HG03571 (cell line): ENCODE measurements around the gene BGN.

Source experiments
- ATAC-seq: cut with Tn5 transposase; IDR thresholded peaks from one replicate; pipeline ENCODE4 v1.9.1; 2021; ENCODE audit not compliant: unreplicated experiment

Gene BGN

GRCh38 chrX:153481043-153481442 lies 13.7 kb upstream of the BGN start:
- ATAC-seq = no peak

DNA sequence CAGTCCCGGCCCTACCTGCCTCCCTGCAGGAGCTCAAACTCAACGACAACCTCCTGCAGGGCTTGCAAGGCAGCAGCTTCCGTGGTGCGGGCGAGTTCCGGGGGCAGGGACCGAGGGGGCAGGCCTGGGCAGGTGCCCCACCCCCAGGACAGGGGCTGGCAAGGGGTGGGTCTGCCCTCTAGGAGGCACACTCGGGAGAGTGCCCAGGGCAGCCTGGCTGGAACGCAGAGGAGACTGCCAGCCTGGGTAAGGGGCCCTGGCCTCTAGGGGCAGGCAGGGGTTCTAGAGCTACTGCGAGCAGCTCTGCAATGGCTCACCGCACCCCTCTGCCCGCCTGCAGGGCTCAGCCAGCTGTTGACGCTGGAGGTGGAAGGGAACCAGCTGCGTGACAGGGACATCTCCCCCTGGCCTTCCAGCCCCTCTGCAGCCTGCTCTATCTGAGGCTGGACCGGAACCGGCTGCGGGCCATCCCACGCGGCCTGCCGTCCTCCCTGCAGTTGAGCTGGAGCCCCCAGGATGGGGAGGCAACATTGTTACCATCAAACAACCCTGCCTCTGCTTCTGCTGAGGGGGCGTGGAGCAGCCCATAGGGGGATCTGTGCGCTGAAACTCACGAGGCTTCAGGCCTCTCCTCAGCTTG lies 12.3 kb upstream of the BGN start:
- ATAC-seq = no peak

- no peak for ATAC-seq
Observed at GRCh38 chrX:153485396-153486080, 9.2 kb upstream of the BGN start.

- no peak for ATAC-seq
Observed at GRCh38 chrX:153486171-153486570, 8.6 kb upstream of the BGN start.

DNA sequence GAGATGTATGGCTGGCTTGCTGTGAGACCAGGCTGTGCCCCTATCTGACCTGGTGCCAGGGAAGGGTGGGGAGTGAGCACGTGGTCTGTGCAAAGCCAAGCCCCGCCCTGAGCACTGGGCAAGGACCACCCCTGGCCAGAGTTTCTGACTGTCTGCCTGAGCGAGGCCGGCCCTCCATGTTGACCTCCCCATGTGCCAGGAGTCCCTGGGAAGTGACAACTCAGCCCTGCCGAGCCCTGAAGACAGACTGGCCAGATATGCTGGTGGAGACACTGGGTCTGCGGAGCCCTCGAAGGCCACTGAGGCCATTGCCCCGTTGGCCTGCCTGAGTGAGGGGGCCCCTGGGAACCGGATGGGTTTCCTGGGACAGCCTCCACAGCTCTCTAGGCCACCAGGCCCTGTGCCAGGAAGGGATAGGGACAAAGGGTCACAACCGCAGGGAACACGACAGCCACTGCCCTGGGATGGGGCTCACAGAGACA lies 7.1 kb upstream of the BGN start:
- ATAC-seq = no peak

DNA sequence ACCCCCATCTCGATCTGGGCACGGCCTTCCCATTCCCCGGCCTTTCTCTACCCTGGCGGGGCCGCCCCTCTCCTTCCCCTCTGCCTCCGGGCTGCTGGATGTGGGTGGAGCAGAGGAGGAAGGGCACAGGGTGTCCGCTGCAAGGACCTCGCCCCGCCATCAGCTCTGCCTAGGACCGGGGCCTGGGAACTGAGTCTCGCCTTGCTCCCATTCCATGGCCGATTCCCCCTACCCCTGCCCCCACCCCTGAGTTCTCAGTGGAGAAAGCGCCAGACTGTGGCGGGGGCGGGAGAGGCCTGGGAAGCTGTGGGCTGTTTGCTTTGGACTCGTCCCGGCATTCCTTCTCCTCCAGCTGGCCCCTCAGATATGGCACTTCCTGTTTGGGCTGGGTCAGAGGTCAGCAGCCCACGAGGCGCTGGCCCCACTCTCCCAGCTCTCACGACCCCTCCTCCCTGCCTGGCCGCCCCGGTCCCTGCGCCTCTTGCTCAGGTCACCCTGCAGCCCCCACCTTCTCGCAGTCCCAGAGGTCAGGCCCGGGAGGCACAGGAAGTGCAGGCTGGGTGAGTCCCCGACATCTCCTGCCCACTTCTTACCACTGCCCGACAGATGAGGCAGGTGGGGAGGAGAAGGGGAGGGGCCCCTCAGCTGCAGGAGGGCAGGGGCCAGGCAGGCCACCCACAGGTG lies 6.4 kb upstream of the BGN start:
- no peak for ATAC-seq

DNA sequence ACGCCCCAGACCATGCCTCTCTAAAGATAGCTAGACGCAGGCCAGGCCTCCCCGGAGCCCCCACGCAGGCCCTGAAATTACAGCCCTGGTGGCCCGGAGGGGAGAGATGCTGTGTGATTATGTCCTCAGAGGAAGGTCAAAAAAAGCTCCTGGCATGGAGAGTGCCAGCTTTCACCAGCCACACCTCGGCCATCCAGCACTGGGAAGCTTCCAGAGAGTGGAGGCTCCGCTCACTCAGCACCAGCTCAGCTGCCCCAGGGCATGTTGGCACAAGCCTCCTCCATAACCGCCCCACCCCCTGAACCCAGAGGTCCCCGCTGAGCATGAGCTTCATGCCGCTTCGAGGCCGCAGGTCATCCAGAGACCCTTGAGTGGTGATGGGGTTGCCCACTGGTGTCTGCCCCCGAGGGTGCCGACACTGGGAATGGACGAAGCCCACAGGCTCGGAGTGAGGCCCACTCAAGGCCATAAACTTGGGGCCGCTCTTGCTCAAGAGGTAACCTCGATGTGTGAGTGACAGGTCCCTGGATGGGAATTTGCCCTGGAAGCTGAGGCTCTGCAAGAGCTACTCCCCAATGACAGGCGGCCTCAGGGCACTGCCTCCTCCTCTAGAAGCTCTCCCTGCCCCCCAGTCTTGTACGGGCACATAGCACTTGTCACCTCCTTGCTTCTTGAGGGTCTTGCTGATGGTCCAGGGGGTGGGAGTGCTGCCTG lies 4.4 kb upstream of the BGN start:
- ATAC-seq = no peak

- ATAC-seq = no peak
Observed at GRCh38 chrX:153491351-153491914, 3.3 kb upstream of the BGN start.

- ATAC-seq = no peak
Observed at GRCh38 chrX:153491918-153492317, 2.9 kb upstream of the BGN start.

- no peak for ATAC-seq
Observed at GRCh38 chrX:153492543-153492942, 2.2 kb upstream of the BGN start.

- ATAC-seq = no peak
Observed at GRCh38 chrX:153493085-153493484, 1.7 kb upstream of the BGN start.

DNA sequence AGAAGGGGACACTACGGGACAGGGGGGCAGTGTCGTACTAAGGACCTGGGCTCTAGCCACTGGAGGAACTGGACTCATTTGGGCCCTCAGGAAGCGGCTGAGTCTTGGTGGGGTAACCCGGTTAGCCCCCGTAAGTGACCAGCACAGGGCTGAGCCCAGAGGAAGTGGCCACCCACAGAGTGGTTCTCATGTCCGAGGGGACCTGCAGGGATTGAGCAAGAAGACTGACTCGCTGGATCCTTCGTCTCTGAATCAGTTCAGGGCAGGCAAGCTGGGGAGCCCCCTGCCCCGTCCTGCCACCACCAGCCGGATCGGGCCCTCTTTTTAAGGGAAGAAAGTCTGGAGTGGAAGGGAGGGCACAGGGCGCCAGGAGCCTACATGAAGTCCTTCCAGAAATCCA lies 719 bp upstream of the BGN start:
- ATAC-seq = no peak

- ATAC-seq = no peak
Observed at GRCh38 chrX:153495362-153495751, 577 bp downstream of the BGN start.

DNA sequence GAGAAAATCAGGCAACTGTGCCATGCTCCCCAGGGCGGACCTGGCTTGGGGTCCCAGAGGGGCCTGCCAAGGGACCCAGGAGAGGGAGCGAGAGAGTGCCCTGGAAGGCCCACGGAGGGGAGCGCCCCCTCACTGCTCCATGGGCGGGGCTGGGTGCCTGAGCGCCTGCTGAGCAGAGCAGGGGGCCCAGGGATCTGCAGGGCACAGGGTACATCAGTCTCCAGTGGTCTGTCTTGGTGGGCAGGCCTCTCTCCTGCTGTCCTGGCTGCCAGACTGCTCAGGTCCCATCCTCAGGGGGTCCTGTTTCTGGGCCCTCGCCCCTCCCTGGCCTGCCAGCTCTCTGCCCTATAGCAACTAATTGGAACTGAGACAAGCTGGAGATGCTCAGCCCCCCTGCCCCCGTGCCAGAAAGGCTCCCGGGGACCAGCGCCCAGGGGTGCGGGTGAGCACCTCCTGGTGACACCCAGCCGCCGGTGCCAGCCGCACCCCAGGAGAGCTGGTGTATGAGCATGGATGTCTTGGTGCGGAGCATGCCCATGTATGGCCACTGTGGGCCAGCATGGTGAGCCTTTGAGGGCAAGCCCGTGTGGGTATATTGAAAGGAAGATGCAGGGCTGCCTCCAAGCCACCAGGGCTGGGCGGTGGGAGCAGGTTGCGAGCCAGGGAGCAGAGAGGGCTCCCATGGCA lies 1.3 kb downstream of the BGN start:
- ATAC-seq = no peak

DNA sequence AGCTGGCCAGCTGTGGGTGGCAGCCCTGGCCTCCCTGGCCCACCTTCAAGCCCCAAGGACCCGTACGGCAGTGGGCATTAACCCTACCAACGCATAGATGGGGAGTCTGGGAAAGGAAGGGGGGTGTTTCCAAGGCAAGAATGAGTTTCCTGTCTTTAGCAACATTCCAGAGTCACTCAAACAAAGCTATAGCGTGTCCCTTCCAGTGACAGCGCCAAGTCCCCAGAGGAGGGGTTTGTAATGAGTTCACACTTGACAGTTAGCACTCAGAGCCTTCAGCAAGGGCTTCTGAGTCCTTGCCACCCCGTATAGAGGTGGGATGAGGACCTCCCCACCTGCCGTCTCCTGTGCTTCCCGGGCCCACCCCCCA lies 1.8 kb downstream of the BGN start:
- no peak for ATAC-seq

DNA sequence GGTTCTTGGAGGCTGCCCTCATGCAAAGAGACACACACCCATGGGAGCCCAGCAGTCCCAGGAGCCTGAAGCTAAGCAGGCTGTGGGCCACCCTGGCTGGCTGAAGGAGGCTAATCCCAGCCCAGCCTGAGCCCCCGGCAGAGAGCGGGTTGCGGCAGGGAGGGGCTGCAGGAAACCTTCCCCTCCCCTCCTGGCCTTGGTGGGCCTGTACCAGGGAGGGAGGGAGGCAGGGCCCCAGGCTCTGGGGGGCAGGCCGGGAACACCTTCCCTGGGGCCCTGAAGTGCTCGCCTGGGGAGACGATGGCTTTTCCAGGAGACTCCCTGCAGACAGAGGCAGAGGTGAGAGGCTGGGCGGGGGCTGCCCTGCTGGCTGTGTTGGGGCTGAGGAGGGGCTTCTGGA lies 3.7 kb downstream of the BGN start:
- no peak for ATAC-seq

- no peak for ATAC-seq
Observed at GRCh38 chrX:153499341-153499740, 4.6 kb downstream of the BGN start.

DNA sequence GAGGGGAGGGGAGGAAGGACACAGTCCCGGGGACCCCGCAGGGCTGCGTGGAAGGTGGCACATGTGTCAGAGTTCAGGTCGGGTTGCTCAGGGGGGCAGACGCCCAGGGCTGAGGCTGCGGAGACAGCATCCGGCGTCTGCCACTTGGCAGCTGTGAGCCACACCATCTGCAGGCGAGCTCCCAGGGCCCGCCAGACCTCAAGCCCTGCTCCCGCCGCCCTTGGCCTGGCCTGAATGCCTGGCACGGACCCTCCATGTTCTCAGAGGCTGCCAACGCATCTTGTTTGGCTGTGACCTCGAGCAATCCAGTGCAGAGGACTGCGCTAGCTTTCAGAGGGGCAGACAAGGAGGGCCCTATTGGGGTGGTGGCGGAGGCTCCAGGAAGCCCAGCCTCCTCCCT lies 5.1 kb downstream of the BGN start:
- no peak for ATAC-seq

- ATAC-seq = no peak
Observed at GRCh38 chrX:153500676-153501280, 6.0 kb downstream of the BGN start.

DNA sequence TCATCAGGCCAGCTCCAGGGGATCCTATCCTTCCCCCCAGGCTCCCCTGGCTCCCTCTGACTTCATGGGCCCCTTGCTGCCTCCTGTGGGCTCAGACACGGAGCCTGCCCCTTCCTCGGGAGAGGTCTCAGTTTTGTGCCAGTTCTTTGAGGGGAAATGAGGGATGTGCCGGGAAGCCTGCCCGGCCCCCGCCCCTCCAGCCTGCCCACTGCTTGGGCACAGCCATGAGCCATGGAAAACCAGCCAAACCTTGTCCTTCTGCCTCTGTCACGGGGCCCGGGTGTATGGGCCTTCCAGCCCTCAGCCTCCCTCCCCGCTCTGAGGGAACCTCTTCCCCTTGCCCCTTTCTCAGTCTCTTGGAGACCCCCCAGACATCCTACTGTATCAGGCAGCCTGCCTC lies 6.8 kb downstream of the BGN start:
- ATAC-seq = no peak
